Activated CD4-positive, alpha-beta T cell treated with anti-CD3 and anti-CD28 coated beads, Interleukin-2, amount 10 ng/mL, durations not matched to agents 7 days and 5 days (primary cell): Measurements from ENCODE around the gene ADGRG3. TPM values are rescaled to one million over a fixed set of nuclear protein-coding genes. Genes with fewer than 3 reads are reported as not detected.
"Not testable (repeated sequence)": the region's sequence is repeated elsewhere in the genome, so short reads cannot be mapped to it uniquely, and the experiment has no call there.

Experiments
- CTCF ChIA-PET: fragments of 350-600 bp; sonication (Branson Sonifier 250); formaldehyde crosslinking; loops from one replicate; lab custom pipeline; 2021; ENCODE audit warnings: antibody characterized with exemption; lab: Charles Lee
- POLR2A ChIA-PET: fragments of 350-600 bp; sonication (Branson Sonifier 250); formaldehyde crosslinking; loops from one replicate; lab custom pipeline; 2021; ENCODE audit warnings: antibody characterized with exemption; lab: Charles Lee
- DNase-seq: peaks from one replicate; pipeline ENCODE4 v3.0.0-alpha.2; 2020
- H3K27ac Mint-ChIP-seq: one replicate; pipeline ENCODE4 v1.8.0; 2021; ENCODE audit warnings: mild to moderate bottlenecking, moderate library complexity, mixed read lengths
- H3K27me3 Mint-ChIP-seq: one replicate; pipeline ENCODE4 v1.8.0; 2021; ENCODE audit warnings: mixed read lengths
- H3K36me3 Mint-ChIP-seq: one replicate; pipeline ENCODE4 v1.8.0; 2021; ENCODE audit warnings: low read depth, mixed read lengths
- H3K4me1 Mint-ChIP-seq: one replicate; pipeline ENCODE4 v1.8.0; 2021; ENCODE audit warnings: mixed read lengths
- H3K4me3 Mint-ChIP-seq: one replicate; pipeline ENCODE4 v1.8.0; 2021; ENCODE audit warnings: mild to moderate bottlenecking, moderate library complexity, mixed read lengths
- H3K9me3 Mint-ChIP-seq: one replicate; pipeline ENCODE4 v1.8.0; 2021; ENCODE audit warnings: mixed read lengths
- total RNA-seq, 2 experiments: library from RNA; stranded (reverse); gene quantifications; one replicate each; pipeline ENCODE4 v1.2.3, GENCODE V29; 2021

The ADGRG3 gene
- total RNA-seq, 2 experiments from 2014 or later, result not detected

DNA sequence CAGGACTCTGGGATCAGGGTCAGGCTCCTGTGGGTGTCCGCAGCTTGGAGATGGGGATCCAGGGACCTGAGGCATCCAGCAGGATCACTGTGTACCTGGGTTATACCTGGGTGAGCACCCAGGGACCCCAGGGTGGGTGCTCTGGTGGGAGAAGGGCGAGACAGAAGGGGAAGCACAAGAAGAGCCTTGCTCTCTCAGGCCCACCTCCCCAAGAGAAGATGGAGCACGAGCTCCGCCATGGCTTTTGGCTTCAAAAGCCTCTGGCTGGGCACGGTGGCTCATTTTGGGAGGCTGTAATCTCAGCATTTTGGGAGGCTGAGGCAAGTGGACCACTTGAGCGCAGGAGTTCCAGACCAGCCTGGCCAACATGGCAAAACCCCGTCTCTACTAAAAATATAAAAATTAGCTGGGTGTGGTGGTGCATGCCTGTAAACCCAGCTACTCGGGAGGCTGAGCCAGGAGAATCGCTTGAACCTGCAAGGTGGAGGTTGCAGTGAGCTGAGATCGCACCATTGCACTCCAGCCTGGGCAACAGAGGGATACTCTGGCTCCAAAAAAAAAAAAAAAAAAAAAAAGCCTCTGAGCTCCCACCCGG is 35.4 kb downstream of the ADGRG3 start:
- no peak for DNase-seq

DNA sequence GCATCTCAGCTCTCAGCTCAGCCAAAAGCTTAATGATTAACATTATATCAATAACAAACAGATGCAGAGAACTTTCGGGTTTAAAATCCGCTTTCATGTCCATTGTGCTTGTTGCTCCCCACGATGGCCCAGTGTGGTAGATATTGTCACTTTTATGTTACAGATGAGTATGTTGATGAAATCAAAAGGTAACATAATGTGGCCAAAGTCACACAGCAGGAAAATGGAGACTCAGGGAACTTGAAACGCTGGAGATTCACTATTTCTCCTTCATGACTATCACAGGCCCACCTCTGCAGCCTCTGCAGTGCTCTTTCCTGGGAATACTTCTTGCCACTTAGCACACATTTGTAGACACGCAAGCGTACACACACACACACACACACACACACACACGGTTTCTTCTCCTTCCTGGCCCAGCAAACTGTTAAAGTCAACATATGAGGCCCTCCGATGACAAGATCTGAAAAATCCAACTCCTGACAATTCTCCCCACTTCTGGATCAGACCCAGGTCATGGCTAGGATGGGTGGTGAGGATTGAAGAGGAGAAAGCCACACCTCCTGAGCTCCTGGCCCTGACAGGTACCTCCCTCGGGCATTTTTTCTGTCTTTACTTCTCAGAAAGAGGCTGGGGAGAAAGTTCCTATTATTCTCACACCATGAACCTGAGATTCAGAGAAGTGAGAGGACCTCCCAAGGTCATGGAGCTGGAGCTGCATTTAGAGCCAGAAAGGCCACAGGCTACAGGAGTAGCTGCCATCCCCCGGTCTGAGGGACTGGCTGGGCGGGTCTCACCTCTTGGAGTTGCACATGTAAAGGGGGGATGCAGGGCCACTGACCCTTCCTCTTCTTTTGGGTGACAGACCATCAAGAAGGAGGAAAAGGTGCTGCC is 36.2 kb downstream of the ADGRG3 start:
- Mint-ChIP-seq H3K36me3 (no peaks in the 10 kb centered on the region), H3K4me1 (no peaks in the 10 kb centered on the region), H3K4me3 (no peak overlapping the region), H3K9me3 (no peaks in the 10 kb centered on the region), H3K27ac (no peak overlapping the region), H3K27me3 (peaks cover 4% of the 10 kb centered on the region)
- POLR2A ChIA-PET, result no interaction called here
- CTCF ChIA-PET, result no interaction called here
- no peak for DNase-seq

More for the DNA sequence above, 35.4 kb downstream of the ADGRG3 start:
- no peaks in the 10 kb centered on the region for H3K4me1 Mint-ChIP-seq
- H3K27ac Mint-ChIP-seq, result no peak overlapping the region
- no peaks in the 10 kb centered on the region for H3K9me3 Mint-ChIP-seq
- H3K36me3 Mint-ChIP-seq, result no peaks in the 10 kb centered on the region
- CTCF ChIA-PET, result no interaction called here
- POLR2A ChIA-PET, result no interaction called here
- peaks cover 4% of the 10 kb centered on the region for H3K27me3 Mint-ChIP-seq
- no peak overlapping the region for H3K4me3 Mint-ChIP-seq

DNA sequence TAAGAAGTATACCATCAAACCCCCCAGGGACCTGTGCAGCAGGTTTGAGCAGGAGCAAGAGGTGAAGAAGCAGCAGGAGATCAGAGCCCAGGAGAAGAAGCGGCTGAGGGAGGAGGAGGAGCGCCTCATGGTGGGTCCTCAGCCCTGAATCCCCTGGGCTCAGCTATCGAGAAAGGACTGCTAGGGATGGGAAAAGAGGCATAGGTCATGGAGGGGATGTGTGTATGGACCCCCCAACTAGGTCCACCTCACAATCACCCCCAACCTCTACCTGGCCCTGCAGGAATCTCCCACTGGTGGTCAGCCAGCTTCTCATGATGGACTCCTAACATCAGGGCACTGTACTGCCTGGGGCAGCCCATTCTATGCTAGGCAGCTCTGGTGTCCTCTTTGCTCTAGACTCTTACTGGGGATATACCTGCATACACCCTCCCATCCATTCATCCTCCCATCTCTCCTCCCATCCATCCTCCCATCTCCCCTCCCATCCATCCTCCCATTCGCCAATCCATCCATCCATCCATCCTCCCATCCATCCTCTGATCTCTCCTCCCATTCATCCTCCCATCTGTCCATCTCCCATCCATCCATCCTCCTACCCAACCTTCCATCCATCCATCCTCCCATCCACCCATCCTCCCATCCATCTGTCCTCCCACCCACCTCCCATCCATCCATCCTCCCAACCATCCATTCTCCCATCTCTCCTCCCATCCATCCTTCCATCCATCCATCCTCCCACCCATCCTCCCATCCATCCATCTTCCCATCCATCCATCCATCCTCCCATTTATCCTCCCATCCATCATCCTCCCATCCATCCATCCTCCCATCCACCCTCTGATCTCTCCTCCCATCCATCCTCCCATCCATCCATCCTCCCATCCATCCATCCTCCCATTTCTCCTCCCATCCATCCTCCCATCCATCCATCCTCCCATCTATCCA is 37.1 kb downstream of the ADGRG3 start:
- Mint-ChIP-seq H3K9me3 (no peaks in the 10 kb centered on the region), H3K27me3 (peaks cover 11% of the 10 kb centered on the region), H3K4me1 (no peaks in the 10 kb centered on the region), H3K4me3 (no peak overlapping the region), H3K27ac (no peak overlapping the region), H3K36me3 (no peaks in the 10 kb centered on the region)
- ChIA-PET CTCF (no interaction called here), POLR2A (no interaction called here)
- DNase-seq, result no peak

DNA sequence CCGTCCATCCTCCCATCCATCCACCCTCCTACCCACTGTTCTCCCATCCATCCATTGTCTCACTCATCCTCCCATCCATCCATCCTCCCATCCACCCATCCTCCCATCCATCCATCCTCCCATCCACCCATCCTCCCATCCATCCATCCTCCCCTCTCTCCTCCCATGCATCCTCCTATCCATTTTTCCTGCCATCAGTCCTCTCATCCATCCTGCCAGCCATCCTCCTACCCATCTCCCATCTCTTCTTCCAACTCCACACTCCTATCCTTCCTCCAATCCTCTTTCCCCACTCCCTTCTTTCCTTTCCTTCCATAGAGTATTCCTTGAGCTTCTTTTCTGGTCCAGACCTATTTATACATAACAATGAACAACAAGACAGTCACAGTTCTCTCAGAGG is 38.6 kb downstream of the ADGRG3 start:
- ChIA-PET POLR2A (no interaction called here), CTCF (no interaction called here)
- Mint-ChIP-seq H3K36me3 (no peaks in the 10 kb centered on the region), H3K9me3 (no peaks in the 10 kb centered on the region), H3K4me3 (no peak overlapping the region), H3K27me3 (peaks cover 22% of the 10 kb centered on the region), H3K4me1 (no peaks in the 10 kb centered on the region), H3K27ac (no peak overlapping the region)
- no peak for DNase-seq

DNA sequence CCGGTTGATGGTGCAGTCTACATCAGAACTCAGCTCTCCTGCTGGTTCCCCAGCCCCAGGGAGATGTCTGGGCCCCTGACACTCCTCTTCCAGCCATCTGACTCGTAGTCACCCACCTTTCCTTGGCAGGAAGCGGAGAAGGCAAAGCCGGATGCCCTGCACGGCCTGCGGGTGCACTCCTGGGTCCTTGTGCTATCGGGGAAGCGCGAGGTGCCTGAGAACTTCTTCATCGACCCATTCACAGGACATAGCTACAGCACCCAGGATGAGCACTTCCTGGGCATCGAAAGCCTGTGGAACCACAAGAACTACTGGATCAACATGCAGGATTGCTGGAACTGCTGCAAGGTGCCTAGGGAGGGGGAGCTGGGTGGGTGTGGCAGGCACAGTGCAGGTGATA is 39.2 kb downstream of the ADGRG3 start:
- ChIA-PET POLR2A (no interaction called here), CTCF (no interaction called here)
- H3K27ac Mint-ChIP-seq, result no peak overlapping the region
- H3K4me1 Mint-ChIP-seq, result no peaks in the 10 kb centered on the region
- no peak overlapping the region for H3K4me3 Mint-ChIP-seq
- DNase-seq, result no peak
- no peaks in the 10 kb centered on the region for H3K36me3 Mint-ChIP-seq
- H3K27me3 Mint-ChIP-seq, result peaks cover 23% of the 10 kb centered on the region
- H3K9me3 Mint-ChIP-seq, result no peaks in the 10 kb centered on the region

DNA sequence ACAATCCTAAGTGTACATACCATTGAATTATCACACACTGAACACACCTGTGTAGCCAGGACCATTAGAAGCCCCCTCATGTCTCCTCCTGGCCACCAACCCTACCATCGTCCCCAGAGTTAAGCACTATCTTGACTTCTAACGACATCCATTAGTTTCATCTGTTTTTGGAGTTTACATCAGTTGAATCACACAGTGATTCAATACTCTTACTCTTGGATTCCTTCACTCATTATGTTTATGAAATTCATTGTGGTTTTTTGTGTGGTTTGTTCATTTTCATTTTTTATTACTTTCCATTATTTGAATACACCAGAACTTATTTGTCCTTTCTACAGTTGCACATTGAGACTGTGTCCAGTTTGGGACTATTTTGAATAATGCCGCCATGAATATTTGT is 40.1 kb downstream of the ADGRG3 start:
- no peaks in the 10 kb centered on the region for H3K9me3 Mint-ChIP-seq
- H3K4me1 Mint-ChIP-seq, result no peaks in the 10 kb centered on the region
- DNase-seq, result no peak
- H3K36me3 Mint-ChIP-seq, result no peaks in the 10 kb centered on the region
- no peak overlapping the region for H3K4me3 Mint-ChIP-seq
- ChIA-PET CTCF (no interaction called here), POLR2A (no interaction called here)
- H3K27ac Mint-ChIP-seq, result no peak overlapping the region
- peaks cover 27% of the 10 kb centered on the region for H3K27me3 Mint-ChIP-seq

DNA sequence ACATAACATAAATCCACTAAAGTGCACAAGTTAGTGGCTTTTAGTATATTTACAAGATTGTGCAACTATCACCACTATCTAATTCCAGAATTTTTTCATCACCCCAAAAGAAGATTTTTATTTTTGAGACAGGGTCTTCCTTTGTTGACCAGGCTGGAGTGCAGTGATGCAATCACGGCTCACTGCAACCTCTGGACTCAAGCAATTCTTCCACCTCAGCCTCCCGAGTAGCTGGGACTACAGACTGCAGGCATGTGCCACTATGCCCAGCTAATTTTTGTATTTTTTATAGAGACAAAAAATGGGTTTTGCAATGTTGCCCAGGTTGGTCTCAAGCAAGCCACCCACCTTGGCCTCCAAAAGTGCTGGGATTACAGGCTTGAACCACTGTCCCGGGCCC is 41.6 kb downstream of the ADGRG3 start:
- Mint-ChIP-seq H3K27me3 (peaks cover 33% of the 10 kb centered on the region), H3K4me3 (no peak overlapping the region), H3K27ac (no peak overlapping the region), H3K9me3 (no peaks in the 10 kb centered on the region), H3K36me3 (no peaks in the 10 kb centered on the region), H3K4me1 (no peaks in the 10 kb centered on the region)
- no peak for DNase-seq
- ChIA-PET POLR2A (no interaction called here), CTCF (no interaction called here)

DNA sequence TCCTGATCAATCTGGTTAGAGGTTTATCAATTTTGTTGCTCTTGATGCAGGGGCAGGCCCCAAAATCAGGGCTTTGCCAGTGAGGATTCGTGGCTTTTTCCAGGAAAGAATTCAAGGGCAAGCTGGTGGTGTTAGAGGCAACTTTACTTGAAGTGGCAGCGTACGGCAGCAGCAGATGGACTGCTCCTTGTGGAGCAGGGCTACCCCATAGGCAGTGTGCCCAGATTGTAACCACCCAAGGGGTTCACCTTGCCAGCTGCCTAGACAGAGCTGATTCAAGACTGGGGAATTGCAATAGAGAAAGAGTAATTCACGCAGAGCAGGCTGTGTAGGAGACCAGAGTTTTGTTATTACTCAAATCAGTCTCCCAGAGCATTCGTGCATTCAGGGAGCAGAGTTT is 43.2 kb downstream of the ADGRG3 start:
- no peak for DNase-seq
- POLR2A ChIA-PET, result interaction anchor here (0.6 kb wide), 1 partner anchor 95 kb away, joined by 10 read pairs; no protein-coding TSS in a partner anchor
- CTCF ChIA-PET, result no interaction called here
- no peaks in the 10 kb centered on the region for H3K36me3 Mint-ChIP-seq
- H3K4me3 Mint-ChIP-seq, result no peak overlapping the region
- no peaks in the 10 kb centered on the region for H3K4me1 Mint-ChIP-seq
- no peak overlapping the region for H3K27ac Mint-ChIP-seq
- peaks cover 34% of the 10 kb centered on the region for H3K27me3 Mint-ChIP-seq
- H3K9me3 Mint-ChIP-seq, result no peaks in the 10 kb centered on the region

DNA sequence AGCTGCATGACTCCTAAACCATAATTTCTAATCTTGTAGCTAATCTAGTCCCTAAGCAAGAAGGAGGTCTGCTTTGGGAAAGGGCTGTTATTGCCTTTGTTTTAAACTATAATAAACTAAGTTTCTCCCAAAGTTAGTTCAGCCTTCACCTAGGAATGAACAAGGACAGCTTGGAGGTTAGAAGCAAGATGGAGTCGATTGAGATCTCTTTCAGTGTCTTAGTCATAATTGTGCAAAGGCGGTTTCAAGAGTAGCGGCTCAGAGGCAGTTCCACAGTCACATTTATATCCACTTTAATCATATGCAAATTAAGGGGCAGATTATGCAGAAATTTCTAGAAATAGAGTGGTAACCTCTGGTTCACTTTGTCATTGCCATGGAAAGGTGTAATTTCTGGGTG is 43.9 kb downstream of the ADGRG3 start:
- DNase-seq, result no peak
- ChIA-PET CTCF (interaction anchor here (0.9 kb wide), 1 partner anchor 24 kb away, joined by 3 read pairs; the partner anchor contains the start of gene KATNB1), POLR2A (interaction anchor here (0.6 kb wide), 1 partner anchor 26 kb away, joined by 3 read pairs; no protein-coding TSS in a partner anchor)
- Mint-ChIP-seq H3K27me3 (peaks cover 34% of the 10 kb centered on the region), H3K36me3 (no peaks in the 10 kb centered on the region), H3K9me3 (no peaks in the 10 kb centered on the region), H3K4me1 (no peaks in the 10 kb centered on the region), H3K4me3 (no peak overlapping the region), H3K27ac (no peak overlapping the region)

DNA sequence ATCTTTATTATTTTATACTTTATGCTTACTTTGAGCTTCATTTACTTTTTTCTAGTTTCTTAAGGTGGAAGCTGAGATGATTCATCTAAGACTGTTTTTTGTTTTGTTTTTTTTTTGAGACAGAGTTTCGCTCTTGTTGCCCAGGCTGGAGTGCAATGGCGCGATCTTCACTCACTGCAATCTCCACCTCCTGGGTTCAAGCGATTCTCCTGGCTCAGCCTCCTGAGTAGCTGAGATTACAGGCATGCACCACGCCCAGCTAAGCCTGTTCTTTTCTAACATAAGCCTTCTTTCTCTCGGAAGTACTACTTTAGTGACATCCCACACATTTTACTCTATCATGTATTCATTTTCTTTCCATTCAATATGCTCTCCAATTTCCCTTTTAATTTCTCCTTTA is 44.5 kb downstream of the ADGRG3 start:
- POLR2A ChIA-PET, result interaction anchor here (0.6 kb wide), 1 partner anchor 25 kb away, joined by 3 read pairs; no protein-coding TSS in a partner anchor
- not testable (repeated sequence) for DNase-seq, H3K4me1 Mint-ChIP-seq, H3K4me3 Mint-ChIP-seq, H3K36me3 Mint-ChIP-seq, H3K27ac Mint-ChIP-seq, H3K9me3 Mint-ChIP-seq
- CTCF ChIA-PET, result interaction anchor here (0.9 kb wide), 1 partner anchor 23 kb away, joined by 3 read pairs; the partner anchor contains the start of gene KATNB1
- H3K27me3 Mint-ChIP-seq, result peaks cover 34% of the 10 kb centered on the region

DNA sequence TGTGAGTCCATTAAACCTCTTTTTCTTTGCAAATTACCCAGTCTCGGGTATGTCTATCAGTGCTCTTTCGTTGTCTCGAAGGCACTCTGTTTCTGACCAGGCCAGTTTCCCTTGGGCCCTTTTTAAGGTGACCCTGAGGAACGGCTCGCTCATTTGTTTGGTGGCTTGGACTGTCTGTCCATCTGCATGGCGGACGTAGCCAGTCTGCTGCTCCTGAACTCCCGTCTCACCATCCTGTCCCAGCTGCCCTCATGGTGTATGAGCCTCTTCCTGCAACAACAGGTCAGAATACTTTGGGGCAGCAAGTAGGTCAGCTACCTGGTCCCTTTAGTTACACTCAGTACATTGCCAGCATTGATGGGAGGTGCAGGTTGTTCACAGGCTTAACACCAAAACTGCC is 45.5 kb downstream of the ADGRG3 start:
- Mint-ChIP-seq H3K4me3 (no peak overlapping the region), H3K4me1 (no peaks in the 10 kb centered on the region), H3K27ac (no peak overlapping the region), H3K27me3 (peaks cover 30% of the 10 kb centered on the region), H3K36me3 (no peaks in the 10 kb centered on the region), H3K9me3 (no peaks in the 10 kb centered on the region)
- ChIA-PET CTCF (no interaction called here), POLR2A (no interaction called here)
- DNase-seq, result no peak

DNA sequence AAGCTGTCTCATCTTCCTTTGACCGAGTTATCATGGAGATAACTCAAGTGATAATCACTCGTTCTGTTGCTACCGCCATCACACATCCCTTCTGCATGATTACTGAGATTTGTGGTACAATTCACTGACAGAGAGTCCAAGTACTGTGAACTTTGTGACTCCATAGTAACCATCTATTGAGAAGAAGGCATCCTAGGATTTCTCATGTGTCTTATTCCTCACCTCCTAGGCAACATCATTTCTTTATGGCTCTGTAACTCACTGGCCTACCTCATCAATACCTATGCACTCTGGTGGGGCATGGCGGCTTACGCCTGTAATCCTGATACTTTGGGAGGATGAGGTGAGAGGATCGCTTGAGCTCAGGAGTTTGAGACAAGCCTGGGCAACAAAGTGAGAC is 45.9 kb downstream of the ADGRG3 start:
- H3K36me3 Mint-ChIP-seq, result no peaks in the 10 kb centered on the region
- H3K4me3 Mint-ChIP-seq, result no peak overlapping the region
- DNase-seq, result no peak
- H3K27ac Mint-ChIP-seq, result no peak overlapping the region
- H3K9me3 Mint-ChIP-seq, result no peaks in the 10 kb centered on the region
- H3K27me3 Mint-ChIP-seq, result peaks cover 30% of the 10 kb centered on the region
- POLR2A ChIA-PET, result no interaction called here
- H3K4me1 Mint-ChIP-seq, result no peaks in the 10 kb centered on the region
- CTCF ChIA-PET, result interaction anchor here (1.8 kb wide), 1 partner anchor 138 kb away, joined by 5 read pairs; no protein-coding TSS in a partner anchor
